Left ventricle myocardium inferior (tissue), 1 donor: ENCODE results near the gene UMODL1. TPM values are rescaled to one million over a fixed set of nuclear protein-coding genes. Genes with fewer than 3 reads are reported as not detected.

Source experiments
- DNase-seq: peaks from one replicate; pipeline ENCODE4 v3.0.0-alpha.2; 2020
- H3K27ac ChIP-seq: fragments of 200-600 bp; replicated peaks from 2 replicates; pipeline ENCODE4 v1.8.0; 2021
- H3K27me3 ChIP-seq: fragments of 200-600 bp; 2 replicates; pipeline ENCODE4 v1.8.0; 2021; ENCODE audit warnings: low read depth
- H3K36me3 ChIP-seq: fragments of 200-600 bp; 2 replicates; pipeline ENCODE4 v1.8.0; 2021
- H3K4me1 ChIP-seq: fragments of 200-600 bp; 2 replicates; pipeline ENCODE4 v1.8.0; 2021
- H3K4me3 ChIP-seq: fragments of 200-600 bp; 2 replicates; pipeline ENCODE4 v1.8.0; 2021; ENCODE audit warnings: mild to moderate bottlenecking, moderate library complexity
- H3K9me3 ChIP-seq: fragments of 200-600 bp; replicated peaks from 2 replicates; pipeline ENCODE4 v1.8.0; 2021
- CTCF ChIP-seq: fragments of 200-600 bp; IDR thresholded peaks from 2 replicates; pipeline ENCODE4 v1.8.0; 2021; ENCODE audit warnings: antibody characterized with exemption, mild to moderate bottlenecking, borderline replicate concordance
- intact Hi-C: fragments of 100-400 bp; cut with micrococcal nuclease; formaldehyde crosslinking; loops from one replicate; pipeline ENCODE4 v1.11.0; 2022
- total RNA-seq: library from RNA; stranded (reverse); fragmentation: NEBNext Ultra II Directional; extraction: Animal tissue kit (Norgen Biotek cat#: 25700); gene quantifications from one replicate; pipeline ENCODE4 v1.2.1, GENCODE V29; 2021
- donor health status: DM: no; HTN: yes; CAD: no; lungs with severe emphysema.

The UMODL1 gene
- total RNA-seq, 1 donor from 2014 or later, result 0.08 TPM

- Histone ChIP-seq H3K27me3 (peaks cover 85% of the 10 kb centered on the region), H3K4me1 (no peaks in the 10 kb centered on the region), H3K4me3 (no peak overlapping the region), H3K27ac (no peak overlapping the region), H3K36me3 (no peaks in the 10 kb centered on the region), H3K9me3 (no peaks in the 10 kb centered on the region)
- no peak for DNase-seq
- no peak for TF ChIP-seq CTCF
- intact Hi-C loops, result no loop called here
Observed at GRCh38 chr21:42125571-42126544, 54.7 kb downstream of the UMODL1 start.

- TF ChIP-seq CTCF, result no peak
- no peaks in the 10 kb centered on the region for H3K36me3 ChIP-seq
- H3K27me3 ChIP-seq, result peaks cover 69% of the 10 kb centered on the region
- DNase-seq, result no peak
- intact Hi-C loops, result no loop called here
- no peaks in the 10 kb centered on the region for H3K4me1 ChIP-seq
- H3K4me3 ChIP-seq, result no peak overlapping the region
- no peaks in the 10 kb centered on the region for H3K9me3 ChIP-seq
- no peak overlapping the region for H3K27ac ChIP-seq
Observed at GRCh38 chr21:42127164-42128150, 56.3 kb downstream of the UMODL1 start.

GRCh38 chr21:42129300-42130266 is 58.5 kb downstream of the UMODL1 start:
- Histone ChIP-seq H3K27me3 (peaks cover 48% of the 10 kb centered on the region), H3K4me1 (no peaks in the 10 kb centered on the region), H3K36me3 (no peaks in the 10 kb centered on the region), H3K4me3 (no peak overlapping the region), H3K9me3 (no peaks in the 10 kb centered on the region), H3K27ac (no peak overlapping the region)
- DNase-seq, result no peak
- TF ChIP-seq CTCF, result no peak
- intact Hi-C loops, result no loop called here

GRCh38 chr21:42130441-42130840 is 59.3 kb downstream of the UMODL1 start:
- no peaks in the 10 kb centered on the region for H3K4me1 ChIP-seq
- no peaks in the 10 kb centered on the region for H3K9me3 ChIP-seq
- peaks cover 39% of the 10 kb centered on the region for H3K27me3 ChIP-seq
- no peak overlapping the region for H3K4me3 ChIP-seq
- no peak for DNase-seq
- TF ChIP-seq CTCF, result no peak
- H3K27ac ChIP-seq, result no peak overlapping the region
- no peaks in the 10 kb centered on the region for H3K36me3 ChIP-seq
- intact Hi-C loops, result no loop called here
